GM19240 (cell line): Measurements from ENCODE around the gene UQCC5.

Experiments used
- DNase-seq: peaks from one replicate; pipeline ENCODE4 v3.0.0; 2011; ENCODE audit warnings: low spot score; ENCODE audit not compliant: insufficient read length

UQCC5 gene

DNA sequence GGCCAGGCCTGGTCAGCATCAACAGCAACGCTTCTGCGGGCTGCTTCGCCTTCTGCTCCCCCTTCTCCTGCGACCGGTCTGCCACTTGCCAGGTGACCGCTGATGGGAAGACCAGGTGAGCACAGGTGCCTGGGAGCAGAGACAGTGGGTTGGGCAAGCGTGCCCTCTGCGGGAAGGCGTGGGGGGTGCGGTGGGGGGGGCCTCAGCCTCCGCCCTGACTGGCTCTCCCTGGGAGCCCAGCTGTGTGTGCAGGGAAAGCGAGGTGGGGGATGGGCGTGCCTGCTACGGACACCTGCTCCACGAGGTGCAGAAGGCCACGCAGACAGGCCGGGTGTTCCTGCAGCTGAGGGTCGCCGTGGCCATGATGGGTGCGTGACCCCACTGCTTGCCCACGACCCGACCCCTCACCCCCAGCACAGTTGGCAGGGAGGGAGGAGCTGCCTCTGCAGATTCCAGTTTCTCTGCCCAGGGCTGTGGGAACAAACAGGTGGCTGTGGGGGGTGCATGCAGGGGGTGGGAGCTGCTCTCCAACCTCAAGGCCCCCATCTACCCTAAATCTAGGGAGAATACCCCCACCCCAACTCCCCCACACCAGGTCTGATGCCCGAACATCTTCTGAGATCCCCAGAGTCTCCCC is 32.5 kb upstream of the UQCC5 start:
- no peak for DNase-seq

DNA sequence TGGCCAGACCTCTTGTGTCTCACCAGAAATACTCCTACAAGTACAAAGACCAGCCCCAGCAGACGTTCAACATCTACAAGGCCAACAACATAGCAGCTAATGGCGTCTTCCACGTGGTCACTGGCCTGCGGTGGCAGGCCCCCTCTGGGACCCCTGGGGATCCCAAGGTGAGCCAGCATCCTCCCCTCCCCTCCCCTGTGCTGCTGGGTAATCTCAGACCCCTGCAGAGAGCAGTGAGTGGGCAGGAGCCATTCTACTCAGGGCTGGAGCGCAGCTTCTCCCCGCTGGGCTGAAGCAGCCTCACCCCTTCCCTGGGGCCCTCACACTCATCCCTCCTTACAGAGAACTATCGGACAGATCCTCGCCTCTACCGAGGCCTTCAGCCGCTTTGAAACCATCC is 31.4 kb upstream of the UQCC5 start:
- no peak for DNase-seq

DNA sequence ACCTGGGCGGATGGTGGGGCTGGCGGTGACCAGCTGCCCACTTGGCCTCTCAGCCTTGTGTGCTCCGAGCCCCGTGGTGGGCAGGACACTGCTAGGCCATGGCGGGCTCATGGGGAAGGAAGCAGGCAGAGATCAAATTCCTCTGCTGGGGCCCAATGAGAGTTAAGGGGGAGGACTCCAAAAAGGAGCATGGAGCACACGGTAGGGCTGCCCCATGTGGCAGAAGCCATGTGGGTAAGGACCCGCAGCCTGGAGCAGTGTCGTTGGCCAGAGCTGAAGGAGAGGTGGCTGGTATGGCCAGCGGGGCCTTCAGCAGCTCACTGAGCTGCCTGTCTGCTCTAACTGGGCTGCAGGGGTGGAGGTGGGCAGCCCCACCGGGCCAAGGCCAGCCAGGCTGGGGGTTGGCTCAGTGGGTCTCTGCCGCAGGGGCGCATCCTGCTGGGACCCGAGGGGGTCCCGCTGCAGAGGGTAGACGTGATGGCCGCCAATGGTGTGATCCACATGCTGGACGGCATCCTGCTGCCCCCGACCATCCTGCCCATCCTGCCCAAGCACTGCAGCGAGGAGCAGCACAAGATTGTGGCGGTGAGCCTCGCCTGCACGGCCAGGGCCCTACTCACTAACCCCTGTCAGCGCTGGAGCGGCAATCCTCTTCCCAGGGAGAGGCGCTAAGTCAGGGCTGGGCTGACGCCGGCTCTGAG is 30.0 kb upstream of the UQCC5 start:
- DNase-seq = no peak

DNA sequence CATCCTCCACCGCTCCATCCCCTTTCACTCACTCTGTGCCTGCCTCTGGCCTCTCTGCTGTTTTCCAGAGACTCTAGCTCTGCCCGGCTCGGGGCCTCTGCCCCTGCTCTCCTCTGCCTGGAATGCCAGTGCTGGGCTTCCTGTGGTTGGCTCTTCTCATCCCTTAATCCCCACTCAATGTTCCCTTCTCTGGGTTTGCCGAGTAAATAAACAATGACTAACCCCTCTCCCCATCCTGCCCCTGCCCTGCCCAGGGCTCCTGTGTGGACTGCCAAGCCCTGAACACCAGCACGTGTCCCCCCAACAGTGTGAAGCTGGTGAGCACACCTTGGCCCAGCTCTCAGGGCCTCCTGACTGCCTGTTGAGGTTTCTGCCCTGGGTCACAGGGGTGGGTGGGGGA is 29.0 kb upstream of the UQCC5 start:
- no peak for DNase-seq

DNA sequence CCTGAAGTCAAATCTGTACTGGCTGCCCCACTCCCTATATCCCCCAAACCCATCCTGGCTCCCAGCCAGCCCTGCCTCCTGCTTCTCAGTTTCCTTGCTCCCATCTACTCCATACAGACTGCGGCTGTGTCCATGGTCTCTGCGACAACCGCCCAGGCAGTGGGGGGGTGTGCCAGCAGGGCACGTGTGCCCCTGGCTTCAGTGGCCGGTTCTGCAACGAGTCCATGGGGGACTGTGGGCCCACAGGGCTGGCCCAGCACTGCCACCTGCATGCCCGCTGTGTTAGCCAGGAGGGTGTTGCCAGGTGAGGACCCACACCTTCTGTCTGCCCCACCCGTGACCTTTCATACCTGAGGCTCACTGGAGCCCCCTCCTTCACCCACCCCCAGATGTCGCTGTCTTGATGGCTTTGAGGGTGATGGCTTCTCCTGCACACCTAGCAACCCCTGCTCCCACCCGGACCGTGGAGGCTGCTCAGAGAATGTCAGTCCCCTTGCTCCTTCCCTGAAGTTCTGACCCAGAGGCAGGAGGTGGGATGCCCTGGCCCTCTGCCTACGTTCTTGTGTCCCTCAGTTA is 26.6 kb upstream of the UQCC5 start:
- no peak for DNase-seq

DNA sequence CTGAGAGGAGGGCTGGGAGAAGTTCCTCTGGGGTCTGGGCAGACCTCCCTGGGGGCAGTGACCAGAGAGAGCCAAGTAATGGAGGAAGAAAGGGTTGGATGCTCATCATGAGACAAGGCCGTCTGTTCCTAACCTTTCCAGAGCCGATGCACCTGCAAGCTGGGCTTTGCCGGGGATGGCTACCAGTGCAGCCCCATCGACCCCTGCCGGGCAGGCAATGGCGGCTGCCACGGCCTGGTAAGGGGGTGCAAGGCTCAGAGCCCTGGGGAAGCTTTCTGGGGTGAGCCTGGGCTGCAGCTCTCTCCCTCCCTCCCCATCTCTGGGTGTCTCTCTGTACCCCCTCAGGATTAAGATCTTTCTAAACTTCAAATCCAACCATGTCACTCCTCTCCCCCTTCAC is 24.9 kb upstream of the UQCC5 start:
- no peak for DNase-seq

DNA sequence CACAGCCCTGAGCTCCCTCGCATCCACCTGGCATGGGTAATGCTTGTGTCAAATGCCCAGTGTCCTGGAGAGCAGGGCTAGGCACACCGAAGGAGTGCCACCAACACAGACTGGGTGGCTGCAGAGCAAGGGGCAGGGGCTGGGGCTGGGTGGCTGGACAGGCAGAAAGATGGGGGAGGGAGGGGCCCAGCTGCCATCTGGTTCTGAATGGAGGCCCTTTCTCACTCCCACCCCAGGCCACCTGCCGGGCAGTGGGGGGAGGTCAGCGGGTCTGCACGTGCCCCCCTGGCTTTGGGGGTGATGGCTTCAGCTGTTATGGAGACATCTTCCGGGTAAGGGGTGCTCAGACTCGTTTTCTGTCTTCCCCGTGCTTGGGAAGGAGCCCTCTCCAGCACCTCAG is 24.3 kb upstream of the UQCC5 start:
- no peak for DNase-seq

DNA sequence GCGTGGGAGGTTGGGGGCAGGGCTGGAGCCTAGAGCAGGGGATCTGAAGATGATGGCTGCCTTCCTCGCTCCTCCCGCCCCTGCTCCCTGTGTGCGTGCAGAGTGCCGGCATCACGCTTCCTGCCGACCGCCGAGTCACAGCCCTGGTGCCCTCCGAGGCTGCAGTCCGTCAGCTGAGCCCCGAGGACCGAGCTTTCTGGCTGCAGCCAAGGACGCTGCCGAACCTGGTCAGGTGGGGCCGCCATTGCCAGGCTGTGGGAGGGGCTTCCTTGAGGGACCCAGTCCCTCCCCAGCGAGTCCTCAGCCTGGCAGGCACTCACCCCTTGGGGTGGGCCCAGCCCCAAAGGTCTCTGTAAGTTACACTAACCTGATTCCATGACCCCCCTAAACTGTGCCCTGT is 23.7 kb upstream of the UQCC5 start:
- DNase-seq = no peak

DNA sequence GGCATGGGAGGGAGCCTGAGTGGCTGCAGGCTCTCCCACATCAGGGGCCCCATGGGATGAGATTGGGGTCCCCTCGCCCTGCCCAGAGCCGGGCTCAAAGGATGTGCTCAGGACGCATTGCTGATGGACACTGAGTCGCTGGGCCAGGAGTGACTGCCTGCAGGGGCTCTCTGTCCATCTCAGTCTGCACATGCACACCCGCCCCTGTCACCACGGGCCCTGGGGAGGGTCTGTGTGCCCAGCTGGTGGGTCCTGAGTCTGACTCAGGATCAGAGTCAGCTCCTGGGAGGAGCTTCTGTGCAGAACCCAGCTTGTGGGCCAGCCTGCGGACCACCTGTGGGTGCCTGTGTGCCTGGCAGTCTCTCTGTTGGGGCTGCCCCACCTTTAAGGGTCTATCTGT is 23.1 kb upstream of the UQCC5 start:
- DNase-seq = no peak

DNA sequence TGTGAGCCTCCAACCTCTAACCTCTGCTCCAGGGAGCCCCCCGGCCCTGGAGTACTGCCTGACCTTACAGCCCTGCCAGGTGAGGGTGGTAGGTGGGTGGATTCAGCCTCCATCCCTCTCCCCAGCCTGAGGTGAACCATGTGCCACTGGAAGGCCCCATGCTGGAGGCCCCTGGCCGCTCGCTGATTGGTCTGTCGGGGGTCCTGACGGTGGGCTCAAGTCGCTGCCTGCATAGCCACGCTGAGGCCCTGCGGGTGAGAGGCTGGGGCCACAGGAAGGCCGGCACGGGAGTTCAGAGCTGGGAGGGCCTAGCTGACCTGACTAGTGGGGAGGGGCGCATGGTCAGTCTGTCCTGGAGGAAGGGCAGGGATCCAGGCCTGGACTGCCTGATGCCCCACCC is 21.8 kb upstream of the UQCC5 start:
- DNase-seq = no peak

DNA sequence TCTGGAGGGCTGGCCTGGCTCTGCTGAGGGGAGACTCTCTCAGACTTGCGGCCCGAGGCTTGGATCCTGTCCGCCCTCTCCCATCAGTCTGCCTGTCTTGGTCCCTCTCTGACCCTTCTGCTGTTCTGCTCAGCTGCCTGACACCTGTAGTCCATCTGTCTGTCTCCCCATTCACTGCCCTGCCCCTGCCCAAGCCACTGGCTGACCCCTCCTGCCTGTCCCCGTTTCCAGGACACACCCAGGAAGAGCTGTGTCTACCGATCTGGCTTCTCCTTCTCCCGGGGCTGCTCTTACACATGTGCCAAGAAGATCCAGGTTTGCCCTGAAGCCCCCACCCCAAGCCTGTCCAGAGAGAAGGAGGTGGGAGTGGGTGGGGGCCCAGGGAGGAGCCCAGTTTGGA is 21.2 kb upstream of the UQCC5 start:
- no peak for DNase-seq

DNA sequence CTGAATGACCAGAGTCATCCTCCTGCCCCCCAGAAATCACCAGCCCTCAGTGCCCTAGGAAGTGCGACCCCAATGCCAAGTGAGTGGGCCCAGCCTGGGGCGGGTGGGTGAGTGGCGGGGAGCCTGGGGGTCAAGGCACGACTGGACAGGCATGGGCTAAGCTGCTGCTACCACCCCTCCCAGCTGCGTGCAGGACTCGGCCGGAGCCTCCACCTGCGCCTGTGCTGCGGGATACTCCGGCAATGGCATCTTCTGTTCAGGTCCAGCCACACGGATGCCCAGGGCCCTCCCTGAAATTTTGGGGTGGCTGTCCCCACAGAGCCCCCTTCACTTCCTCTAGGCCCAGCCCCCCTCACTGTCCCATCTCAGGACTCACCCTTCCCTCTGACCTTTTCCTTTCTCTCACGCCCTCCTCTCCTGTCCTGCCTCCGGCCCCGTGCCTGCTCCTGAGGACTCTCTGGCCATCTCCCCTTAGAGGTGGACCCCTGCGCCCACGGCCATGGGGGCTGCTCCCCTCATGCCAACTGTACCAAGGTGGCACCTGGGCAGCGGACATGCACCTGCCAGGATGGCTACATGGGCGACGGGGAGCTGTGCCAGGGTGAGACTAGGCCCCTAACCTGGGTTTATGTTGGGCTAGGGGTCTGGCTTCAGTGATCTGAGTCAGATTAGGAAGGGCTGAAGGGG is 19.8 kb upstream of the UQCC5 start:
- no peak for DNase-seq

DNA sequence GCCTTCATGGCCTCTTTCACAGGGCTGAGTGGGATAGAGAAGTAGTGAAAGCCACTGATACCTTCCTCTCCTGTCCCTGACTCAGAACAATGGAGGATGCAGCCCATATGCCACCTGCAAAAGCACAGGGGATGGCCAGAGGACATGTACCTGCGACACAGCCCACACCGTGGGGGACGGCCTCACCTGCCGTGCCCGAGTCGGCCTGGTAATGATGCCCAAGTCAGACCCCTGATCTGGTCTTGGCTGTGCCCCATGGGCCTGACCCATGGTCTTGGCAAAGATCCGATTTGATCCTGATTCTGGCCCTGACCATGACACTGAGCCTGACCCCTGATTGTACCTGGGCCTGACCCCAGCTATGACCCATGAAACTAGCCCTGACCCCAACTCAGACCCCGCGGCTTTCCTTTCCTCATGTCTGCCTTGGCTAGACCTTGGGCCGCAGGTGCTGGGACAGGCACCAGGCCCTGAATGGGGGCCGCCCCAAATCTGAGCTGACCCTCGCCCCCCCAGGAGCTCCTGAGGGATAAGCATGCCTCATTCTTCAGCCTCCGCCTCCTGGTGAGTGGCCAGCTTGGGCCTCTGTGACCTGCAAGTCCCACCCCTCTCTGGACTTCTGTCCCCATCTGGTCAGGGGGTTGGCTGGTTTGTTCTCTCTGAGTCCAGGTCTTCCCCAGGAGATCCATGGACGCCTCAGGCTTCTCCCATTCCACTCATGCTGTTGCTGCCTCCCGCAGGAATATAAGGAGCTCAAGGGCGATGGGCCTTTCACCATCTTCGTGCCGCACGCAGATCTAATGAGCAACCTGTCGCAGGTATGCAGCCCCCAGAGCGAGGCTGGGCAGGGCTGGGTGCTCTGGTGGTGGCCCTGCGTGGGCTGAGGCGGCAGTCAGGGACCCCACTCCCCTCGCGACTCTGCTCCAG is 18.3 kb upstream of the UQCC5 start:
- no peak for DNase-seq

DNA sequence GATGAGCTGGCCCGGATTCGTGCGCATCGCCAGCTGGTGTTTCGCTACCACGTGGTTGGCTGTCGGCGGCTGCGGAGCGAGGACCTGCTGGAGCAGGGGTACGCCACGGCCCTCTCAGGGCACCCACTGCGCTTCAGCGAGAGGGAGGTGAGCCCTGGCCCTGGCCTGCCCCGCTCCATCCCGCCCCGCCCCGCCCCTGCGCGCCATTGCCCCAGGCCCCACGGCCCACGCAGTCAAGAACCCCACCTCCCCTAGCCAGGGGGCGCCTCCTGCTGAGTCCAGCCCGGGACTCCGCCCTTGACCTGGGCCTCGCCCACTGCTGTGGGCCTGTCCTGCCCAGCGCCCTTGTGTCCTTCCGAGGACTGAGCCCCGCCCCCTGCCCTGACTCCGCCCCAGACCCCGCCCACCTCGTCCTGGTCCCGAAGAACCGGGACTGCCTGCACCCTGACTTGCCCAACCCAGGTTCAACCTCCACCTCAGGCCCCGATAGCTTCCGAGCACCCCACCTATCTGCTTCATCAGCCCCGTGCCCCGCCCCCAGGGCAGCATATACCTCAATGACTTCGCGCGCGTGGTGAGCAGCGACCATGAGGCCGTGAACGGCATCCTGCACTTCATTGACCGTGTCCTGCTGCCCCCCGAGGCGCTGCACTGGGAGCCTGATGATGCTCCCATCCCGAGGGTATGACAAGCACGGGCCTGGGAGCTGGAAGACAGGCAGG is 17.5 kb upstream of the UQCC5 start:
- no peak for DNase-seq

DNA sequence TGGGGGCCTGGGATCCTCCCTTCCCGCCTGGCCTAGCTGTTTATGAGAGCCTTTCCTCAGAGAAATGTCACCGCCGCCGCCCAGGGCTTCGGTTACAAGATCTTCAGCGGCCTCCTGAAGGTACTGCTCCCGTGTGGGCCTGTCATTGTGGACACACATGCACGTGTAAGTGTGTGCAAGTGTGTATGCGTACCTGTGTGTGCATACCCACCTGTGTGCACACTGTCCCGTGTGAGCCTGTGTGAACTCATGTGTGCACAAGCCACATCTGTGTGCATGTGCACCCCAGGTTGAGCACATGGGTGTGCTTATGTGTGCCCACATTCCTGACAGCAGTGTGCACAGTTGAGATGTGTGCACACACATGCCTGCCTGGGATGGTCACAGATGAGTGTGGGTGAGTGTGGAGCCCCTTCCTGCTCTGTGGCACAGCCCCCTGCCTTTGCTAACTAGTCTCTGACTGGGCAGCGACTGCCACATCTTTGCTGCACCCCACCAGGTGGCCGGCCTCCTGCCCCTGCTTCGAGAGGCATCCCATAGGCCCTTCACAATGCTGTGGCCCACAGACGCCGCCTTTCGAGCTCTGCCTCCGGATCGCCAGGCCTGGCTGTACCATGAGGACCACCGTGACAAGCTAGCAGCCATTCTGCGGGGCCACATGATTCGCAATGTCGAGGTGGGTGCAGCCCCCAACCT is 16.8 kb upstream of the UQCC5 start:
- no peak for DNase-seq

DNA sequence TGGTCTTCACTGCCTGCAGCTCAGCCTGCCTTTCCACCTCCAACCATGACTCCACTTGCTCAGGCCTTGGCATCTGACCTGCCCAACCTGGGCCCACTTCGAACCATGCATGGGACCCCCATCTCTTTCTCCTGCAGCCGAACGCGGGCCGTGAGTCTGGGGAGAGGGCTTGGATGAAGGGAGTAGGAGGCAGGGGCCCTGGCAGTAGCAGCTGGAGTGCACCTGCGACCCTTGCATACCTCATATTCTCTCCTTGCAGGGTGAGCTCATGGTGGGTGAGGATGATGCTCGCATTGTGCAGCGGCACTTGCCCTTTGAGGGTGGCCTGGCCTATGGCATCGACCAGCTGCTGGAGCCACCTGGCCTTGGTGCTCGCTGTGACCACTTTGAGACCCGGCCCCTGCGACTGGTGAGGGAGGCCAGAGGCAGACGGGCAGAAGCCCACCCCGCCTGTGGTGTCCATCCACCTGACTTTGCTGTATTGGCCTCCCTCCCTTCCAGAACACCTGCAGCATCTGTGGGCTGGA is 16.2 kb upstream of the UQCC5 start:
- no peak for DNase-seq

DNA sequence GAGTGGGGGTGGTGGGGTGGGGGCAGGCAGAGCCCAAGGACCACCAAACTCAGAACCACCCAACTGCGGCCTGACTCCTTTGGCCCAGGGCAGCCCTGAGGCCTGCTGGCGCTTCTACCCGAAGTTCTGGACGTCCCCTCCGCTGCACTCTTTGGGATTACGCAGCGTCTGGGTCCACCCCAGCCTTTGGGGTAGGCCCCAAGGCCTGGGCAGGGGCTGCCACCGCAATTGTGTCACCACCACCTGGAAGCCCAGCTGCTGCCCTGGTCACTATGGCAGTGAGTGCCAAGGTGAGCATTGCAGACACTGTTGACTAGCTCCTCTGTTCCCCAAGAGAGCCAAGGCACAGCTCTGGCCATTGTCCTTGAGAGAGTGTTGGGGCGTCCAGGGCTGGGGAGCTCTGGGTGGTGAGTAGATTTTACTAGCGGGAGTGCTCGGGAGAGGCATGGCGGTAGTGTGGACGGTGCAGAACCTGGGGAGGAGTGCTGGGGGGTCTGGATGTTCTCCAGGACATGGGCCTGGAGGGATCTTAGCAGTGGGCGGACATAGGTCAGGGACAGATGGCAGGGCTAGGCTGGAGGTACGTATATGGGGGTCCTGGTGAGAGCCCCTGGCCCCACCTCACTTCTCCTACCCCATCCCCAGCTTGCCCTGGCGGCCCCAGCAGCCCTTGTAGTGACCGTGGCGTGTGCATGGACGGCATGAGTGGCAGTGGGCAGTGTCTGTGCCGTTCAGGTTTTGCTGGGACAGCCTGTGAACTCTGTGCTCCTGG is 15.5 kb upstream of the UQCC5 start:
- DNase-seq = no peak

DNA sequence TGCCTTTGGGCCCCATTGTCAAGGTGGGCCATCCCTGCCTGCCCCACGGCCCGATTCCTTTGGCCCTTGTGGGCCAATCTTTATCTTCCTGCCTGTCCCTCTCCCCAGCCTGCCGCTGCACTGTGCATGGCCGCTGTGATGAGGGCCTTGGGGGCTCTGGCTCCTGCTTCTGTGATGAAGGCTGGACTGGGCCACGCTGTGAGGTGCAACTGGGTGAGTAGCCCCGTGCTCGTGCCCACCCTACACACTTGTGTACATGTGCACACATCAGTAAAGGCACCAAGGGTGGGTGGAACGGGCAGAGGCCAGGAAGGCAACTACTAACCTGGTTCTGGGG is 14.9 kb upstream of the UQCC5 start:
- DNase-seq = no peak

DNA sequence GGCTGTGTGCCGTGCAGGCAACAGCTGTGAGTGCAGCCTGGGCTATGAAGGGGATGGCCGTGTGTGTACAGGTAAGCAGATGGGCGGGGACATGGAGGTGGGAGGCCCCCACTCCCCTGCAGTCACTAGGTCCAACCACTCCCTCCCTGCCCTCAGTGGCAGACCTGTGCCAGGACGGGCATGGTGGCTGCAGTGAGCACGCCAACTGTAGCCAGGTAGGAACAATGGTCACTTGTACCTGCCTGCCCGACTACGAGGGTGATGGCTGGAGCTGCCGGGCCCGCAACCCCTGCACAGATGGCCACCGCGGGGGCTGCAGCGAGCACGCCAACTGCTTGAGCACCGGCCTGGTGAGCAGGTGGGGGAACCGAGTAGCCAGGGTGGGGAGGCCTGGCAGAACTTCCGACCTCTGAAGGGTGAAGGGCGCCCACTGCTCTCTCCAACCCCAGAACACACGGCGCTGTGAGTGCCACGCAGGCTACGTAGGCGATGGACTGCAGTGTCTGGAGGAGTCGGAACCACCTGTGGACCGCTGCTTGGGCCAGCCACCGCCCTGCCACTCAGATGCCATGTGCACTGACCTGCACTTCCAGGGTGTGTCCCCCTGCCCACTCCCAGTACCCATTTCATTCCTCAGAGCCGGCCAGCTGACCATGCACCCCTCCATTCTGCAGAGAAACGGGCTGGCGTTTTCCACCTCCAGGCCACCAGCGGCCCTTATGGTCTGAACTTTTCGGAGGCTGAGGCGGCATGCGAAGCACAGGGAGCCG is 14.3 kb upstream of the UQCC5 start:
- DNase-seq = no peak
